NCI-H1048 (cell line): Measurements from ENCODE around the gene PTN.

ENCODE experiments used
- DNase-seq: peaks from one replicate; lab custom pipeline; 2025; lab: John Stamatoyannopoulos, UW

Gene PTN

GRCh38 chr7:137343281-137343841 is at the start of gene PTN:
TSS of gene PTN (minus strand) at chr7:137343733. CDS start at chr7:137254973, 88,760 bp downstream.
- DNase-seq: no peak

GRCh38 chr7:137390076-137390475 is 46.5 kb upstream of the PTN start:
- DNase-seq: no peak

- DNase-seq: no peak
Measured at GRCh38 chr7:137388916-137389315, 45.4 kb upstream of the PTN start.

GRCh38 chr7:137386966-137387365 is 43.4 kb upstream of the PTN start:
- DNase-seq: no peak

GRCh38 chr7:137381045-137381444 is 37.5 kb upstream of the PTN start:
- no peak for DNase-seq

GRCh38 chr7:137373507-137373906 is 30.0 kb upstream of the PTN start:
- no peak for DNase-seq

GRCh38 chr7:137371616-137372015 is 28.1 kb upstream of the PTN start:
- no peak for DNase-seq

- DNase-seq: no peak
Measured at GRCh38 chr7:137366995-137367394, 23.5 kb upstream of the PTN start.

- no peak for DNase-seq
Measured at GRCh38 chr7:137363683-137364082, 20.1 kb upstream of the PTN start.

- no peak for DNase-seq
Measured at GRCh38 chr7:137360087-137360679, 16.6 kb upstream of the PTN start.

GRCh38 chr7:137354961-137355360 is 11.4 kb upstream of the PTN start:
- no peak for DNase-seq

GRCh38 chr7:137354396-137354795 is 10.9 kb upstream of the PTN start:
- no peak for DNase-seq

GRCh38 chr7:137351941-137352340 is 8.4 kb upstream of the PTN start:
- no peak for DNase-seq

- DNase-seq: no peak
Measured at GRCh38 chr7:137345799-137346449, 2.4 kb upstream of the PTN start.

- DNase-seq: no peak
Measured at GRCh38 chr7:137342828-137343261, 688 bp downstream of the PTN start.

GRCh38 chr7:137342265-137342664 is 1.3 kb downstream of the PTN start:
- DNase-seq: no peak

- no peak for DNase-seq
Measured at GRCh38 chr7:137337902-137338301, 5.6 kb downstream of the PTN start.

GRCh38 chr7:137335814-137336213 is 7.7 kb downstream of the PTN start:
- no peak for DNase-seq

GRCh38 chr7:137331378-137331777 is 12.2 kb downstream of the PTN start:
- DNase-seq: no peak

- no peak for DNase-seq
Measured at GRCh38 chr7:137329411-137329810, 14.1 kb downstream of the PTN start.

- no peak for DNase-seq
Measured at GRCh38 chr7:137328373-137329120, 15.0 kb downstream of the PTN start.

GRCh38 chr7:137325927-137326326 is 17.6 kb downstream of the PTN start:
- DNase-seq: no peak
